Keratinocyte (primary cell): ENCODE data around the gene APOM. TPM values are rescaled to one million over a fixed set of nuclear protein-coding genes. Genes with fewer than 3 reads are reported as not detected.

Experiments used
- DNase-seq: peaks from one replicate; pipeline ENCODE4 v3.0.0-alpha.2; 2011; ENCODE audit warnings: low read depth, missing footprints, low spot score
- FAIRE-seq: peaks from 2 replicates; lab custom pipeline; 2011; peaks lifted over from hg19 to GRCh38; lab: Jason Lieb, UNC
- H2AFZ ChIP-seq: 2 replicates; pipeline ENCODE4 v1.6.0; 2012; ENCODE audit warnings: low read length, control low read depth, inconsistent platforms; ENCODE audit not compliant: control insufficient read depth
- H3K27ac ChIP-seq: 2 replicates; pipeline ENCODE4 v1.5.1; 2011; ENCODE audit warnings: low read length; ENCODE audit not compliant: control insufficient read depth, insufficient read depth
- H3K27me3 ChIP-seq: 3 replicates; pipeline ENCODE4 v1.6.0; 2011; ENCODE audit warnings: low read length; ENCODE audit not compliant: control insufficient read depth, insufficient read depth; ENCODE audit errors: extremely low read depth
- H3K36me3 ChIP-seq, 2 experiments: 2 replicates in 1 of 2; 3 replicates in 1 of 2; pipeline ENCODE4 v1.5.1; 2011; ENCODE audit warnings: low read length in 2 of 2, mild to moderate bottlenecking in 1 of 2; ENCODE audit not compliant: control insufficient read depth in 2 of 2, insufficient read depth in 2 of 2; ENCODE audit errors: extremely low read depth in 1 of 2
- H3K4me1 ChIP-seq: 3 replicates; pipeline ENCODE4 v1.5.1; 2011; ENCODE audit warnings: low read length; ENCODE audit not compliant: control insufficient read depth, insufficient read depth; ENCODE audit errors: extremely low read depth
- H3K4me2 ChIP-seq: 3 replicates; pipeline ENCODE4 v1.6.0; 2011; ENCODE audit warnings: low read depth, low read length; ENCODE audit not compliant: control insufficient read depth, insufficient read depth; ENCODE audit errors: extremely low read depth
- H3K4me3 ChIP-seq, 3 experiments: fragments of 200-600 bp in 1 of 3; sonication (generic) in 1 of 3; 2 replicates in 2 of 3; 3 replicates in 1 of 3; pipeline ENCODE4 v1.5.1; 2011 to 2016; ENCODE audit warnings: low read length in 3 of 3, mild to moderate bottlenecking in 3 of 3, control low read depth in 2 of 3, inconsistent platforms in 1 of 3, low read depth in 1 of 3, mixed read lengths in 1 of 3, mixed run types in 1 of 3, moderate library complexity in 1 of 3; ENCODE audit not compliant: control insufficient read depth in 2 of 3, insufficient read depth in 2 of 3; ENCODE audit errors: extremely low read depth in 1 of 3
- H3K79me2 ChIP-seq: 2 replicates; pipeline ENCODE4 v1.6.0; 2012; ENCODE audit warnings: low read length; ENCODE audit not compliant: control insufficient read depth, insufficient read depth
- H3K9ac ChIP-seq: 3 replicates; pipeline ENCODE4 v1.6.0; 2011; ENCODE audit warnings: low read length; ENCODE audit not compliant: control insufficient read depth, insufficient read depth; ENCODE audit errors: extremely low read depth
- H3K9me1 ChIP-seq: 3 replicates; pipeline ENCODE4 v1.6.0; 2011; ENCODE audit warnings: low read length; ENCODE audit not compliant: control insufficient read depth, insufficient read depth; ENCODE audit errors: extremely low read depth
- H3K9me3 ChIP-seq: 2 replicates; pipeline ENCODE4 v1.5.1; 2012; ENCODE audit warnings: low read depth, low read length; ENCODE audit not compliant: control insufficient read depth
- H4K20me1 ChIP-seq: 3 replicates; pipeline ENCODE4 v1.6.0; 2011; ENCODE audit warnings: low read length; ENCODE audit not compliant: control insufficient read depth, insufficient read depth; ENCODE audit errors: extremely low read depth
- CTCF ChIP-seq, 3 experiments: IDR thresholded peaks in 1 of 3; conservative IDR thresholded peaks in 1 of 3; optimal IDR thresholded peaks in 1 of 3; 2 replicates in 2 of 3; 3 replicates in 1 of 3; pipeline versions ENCODE3 to v1.5.1; 2011; ENCODE audit warnings: low read length in 3 of 3, mild to moderate bottlenecking in 3 of 3, moderate library complexity in 2 of 3, control low read depth in 1 of 3, inconsistent platforms in 1 of 3; ENCODE audit not compliant: insufficient read depth in 2 of 3; ENCODE audit errors: extremely low read depth in 1 of 3
- EZH2 ChIP-seq: IDR thresholded peaks from one replicate; pipeline ENCODE4 v1.6.1; 2012; ENCODE audit warnings: inconsistent platforms, mild to moderate bottlenecking, low read length, moderate library complexity
- dilution Hi-C: fragments of 300-500 bp; cut with MboI; formaldehyde crosslinking; loops from one replicate; pipeline ENCODE4 v1.7.0; 2020; ENCODE audit warnings: low sequenced_read_pairs; ENCODE audit not compliant: extremely low pct_ligation_motif_present
- polyA plus RNA-seq, 5 experiments: library from polyadenylated mRNA; depleted of rRNA in 3 of 5; stranded (reverse) in 3 of 5; stranded (forward) in 1 of 5; unstranded in 1 of 5; fragments of >200 nt; gene quantifications; 1 replicate in 1 of 5; 2 replicates in 3 of 5; 3 replicates in 1 of 5; pipeline versions ENCODE4 v1.2.1 to v1.2.3, GENCODE V29; 2011 to 2012; ENCODE audit warnings: missing spikeins in 2 of 5, low read depth in 1 of 5, low replicate concordance in 1 of 5

Gene APOM
- polyA plus RNA-seq, 1 donor (not counting 4 experiments of a cell fraction or from before 2014, with no cell fraction given), result 1.4 TPM

- no peak overlapping the region for H3K27ac ChIP-seq
- H2AFZ ChIP-seq, result no peak overlapping the region
- no peak overlapping the region for H3K4me3 ChIP-seq
- H3K9me1 ChIP-seq, result no peaks in the 10 kb centered on the region
- H3K79me2 ChIP-seq, result no peaks in the 10 kb centered on the region
- H3K36me3 ChIP-seq, result peaks cover 49 to 54% of the 10 kb centered on the region in 2 experiments
- no peak for DNase-seq
- no peaks in the 10 kb centered on the region for H3K27me3 ChIP-seq
- H3K4me2 ChIP-seq, result no peak overlapping the region
- H4K20me1 ChIP-seq, result no peaks in the 10 kb centered on the region
- TF ChIP-seq CTCF (optimal IDR thresholded peaks at IDR 0.05 in 1 of 3, IDR thresholded peaks at IDR 0.05 in 1 of 3, conservative IDR thresholded peaks at IDR 0.05 in 1 of 3; ENCODE audit: extremely low read depth in 1 of 3, insufficient read depth in 2 of 3, low read length in 3 of 3) (no peak), EZH2 (no peak)
- no peak for FAIRE-seq
- no peaks in the 10 kb centered on the region for H3K9me3 ChIP-seq
- H3K9ac ChIP-seq, result no peak overlapping the region
- dilution Hi-C loops, result no loop called here
- no peaks in the 10 kb centered on the region for H3K4me1 ChIP-seq
Observed at GRCh38 chr6:31641370-31641769, 14.3 kb upstream of the APOM start.

GRCh38 chr6:31642798-31643570, 12.7 kb upstream of the APOM start:
- Histone ChIP-seq H3K4me2 (no peak overlapping the region), H3K79me2 (no peaks in the 10 kb centered on the region), H4K20me1 (no peaks in the 10 kb centered on the region), H3K4me3 (no peak overlapping the region), H3K27ac (no peak overlapping the region), H3K36me3 (peaks cover 42 to 56% of the 10 kb centered on the region in 2 experiments), H3K9me3 (no peaks in the 10 kb centered on the region), H3K4me1 (no peaks in the 10 kb centered on the region), H3K9ac (no peak overlapping the region), H3K27me3 (no peaks in the 10 kb centered on the region), H2AFZ (no peak overlapping the region), H3K9me1 (no peaks in the 10 kb centered on the region)
- dilution Hi-C loops, result no loop called here
- TF ChIP-seq EZH2 (no peak), CTCF (optimal IDR thresholded peaks at IDR 0.05 in 1 of 3, IDR thresholded peaks at IDR 0.05 in 1 of 3, conservative IDR thresholded peaks at IDR 0.05 in 1 of 3; ENCODE audit: extremely low read depth in 1 of 3, insufficient read depth in 2 of 3, low read length in 3 of 3) (no peak)
- FAIRE-seq (no peak), DNase-seq (no peak)
